IPS DF 4.7 (cell line): Measurements from ENCODE around the gene PTBP1.
"Not testable (repeated sequence)": the region's sequence is repeated elsewhere in the genome, so short reads cannot be mapped to it uniquely, and the experiment has no call there.

Source experiments
- DNase-seq: peaks from one replicate; pipeline ENCODE4 v3.0.0-alpha.2; 2013; ENCODE audit warnings: low spot score; ENCODE audit errors: extremely low read depth

PTBP1 gene

GRCh38 chr19:853614-854220, 56.5 kb downstream of the PTBP1 start:
- DNase-seq, result not testable (repeated sequence)

GRCh38 chr19:854549-854948, 57.3 kb downstream of the PTBP1 start:
- DNase-seq, result no peak

GRCh38 chr19:855142-855541, 57.9 kb downstream of the PTBP1 start:
- DNase-seq, result no peak

GRCh38 chr19:855566-856120, 58.4 kb downstream of the PTBP1 start:
- no peak for DNase-seq

- DNase-seq, result no peak
Measured at GRCh38 chr19:858284-858683, 61.0 kb downstream of the PTBP1 start.

- no peak for DNase-seq
Measured at GRCh38 chr19:858868-859843, 61.9 kb downstream of the PTBP1 start, which contains the start of gene CFD. Gene CFD, plus strand, starts transcription at chr19:859664. Its CDS starts 26 bp downstream, at chr19:859690.

GRCh38 chr19:861141-861755, 64.0 kb downstream of the PTBP1 start:
- no peak for DNase-seq
